Mesothelial cell of epicardium (in vitro differentiated cells): ENCODE data around the gene POU1F1. TPM values are rescaled to one million over a fixed set of nuclear protein-coding genes. Genes with fewer than 3 reads are reported as not detected.

Source experiments
- DNase-seq, 2 experiments: peaks; one replicate each; pipeline ENCODE4 v3.0.0; 2021; ENCODE audit warnings: low spot score in 2 of 2; ENCODE audit not compliant: unreplicated experiment in 2 of 2
- H3K27ac Mint-ChIP-seq: 2 replicates; pipeline ENCODE4 v1.8.0; 2021; ENCODE audit warnings: mixed read lengths
- H3K27me3 Mint-ChIP-seq: 2 replicates; pipeline ENCODE4 v1.8.0; 2021; ENCODE audit warnings: low read depth, mixed read lengths
- H3K36me3 Mint-ChIP-seq: 2 replicates; pipeline ENCODE4 v1.8.0; 2021; ENCODE audit warnings: mixed read lengths
- H3K4me1 Mint-ChIP-seq: 2 replicates; pipeline ENCODE4 v1.8.0; 2021; ENCODE audit warnings: mixed read lengths
- H3K4me3 Mint-ChIP-seq: 2 replicates; pipeline ENCODE4 v1.8.0; 2021; ENCODE audit warnings: mild to moderate bottlenecking, moderate library complexity, mixed read lengths
- H3K9me3 Mint-ChIP-seq: 2 replicates; pipeline ENCODE4 v1.8.0; 2021; ENCODE audit warnings: mixed read lengths
- CTCF ChIP-seq: fragments of 200-600 bp; sonication (generic); IDR thresholded peaks from one replicate; pipeline ENCODE4 v1.5.0; 2021; ENCODE audit warnings: antibody characterized with exemption; ENCODE audit not compliant: unreplicated experiment
- microRNA-seq: library from miRNA; unstranded; fragments of <30 nt; microRNA quantifications from one replicate; pipeline ENCODE4 v1.2.0, GENCODE V29; 2021; ENCODE audit warnings: inconsistent platforms, mixed read lengths
- total RNA-seq: library from RNA; stranded (reverse); gene quantifications from 3 replicates; pipeline ENCODE4 v1.2.1, GENCODE V29; 2021

Gene POU1F1
- total RNA-seq, 1 donor from 2014 or later, result not detected

- TF ChIP-seq CTCF, result no peak
- Mint-ChIP-seq H3K36me3 (no peaks in the 10 kb centered on the region), H3K4me3 (peak overlapping the region; percentile 46), H3K27ac (no peak overlapping the region), H3K27me3 (peaks cover 16% of the 10 kb centered on the region), H3K9me3 (peaks cover 4% of the 10 kb centered on the region), H3K4me1 (peaks cover 34% of the 10 kb centered on the region)
- no peak for DNase-seq
Measured at GRCh38 chr3:87225659-87226058, 50.7 kb downstream of the POU1F1 start.

- DNase-seq, result no peak
- peaks cover 41% of the 10 kb centered on the region for H3K27me3 Mint-ChIP-seq
- H3K4me3 Mint-ChIP-seq, result no peak overlapping the region
- H3K27ac Mint-ChIP-seq, result no peak overlapping the region
- H3K36me3 Mint-ChIP-seq, result no peaks in the 10 kb centered on the region
- no peak for TF ChIP-seq CTCF
- peaks cover 8% of the 10 kb centered on the region for H3K9me3 Mint-ChIP-seq
- no peaks in the 10 kb centered on the region for H3K4me1 Mint-ChIP-seq
Measured at GRCh38 chr3:87219611-87220010, 56.8 kb downstream of the POU1F1 start.

GRCh38 chr3:87218560-87218959 is 57.8 kb downstream of the POU1F1 start:
- H3K4me1 Mint-ChIP-seq, result no peaks in the 10 kb centered on the region
- DNase-seq, result no peak
- TF ChIP-seq CTCF, result no peak
- H3K4me3 Mint-ChIP-seq, result no peak overlapping the region
- H3K9me3 Mint-ChIP-seq, result peaks cover 8% of the 10 kb centered on the region
- H3K27ac Mint-ChIP-seq, result no peak overlapping the region
- H3K36me3 Mint-ChIP-seq, result no peaks in the 10 kb centered on the region
- peaks cover 47% of the 10 kb centered on the region for H3K27me3 Mint-ChIP-seq

Small RNA genes lying within 50 kb of the gene (microRNA-seq; reads per million reads assigned to microRNA genes)
- not detected for gene MIR4795

Other genes with a start within 250 kb of the POU1F1 start
- 26.4 to 27.4 TPM (median 27.2 TPM) in 3 replicates for gene CHMP2B, start 49.3 kb downstream of the POU1F1 start, total RNA-seq